Measurements from ENCODE around the gene ARMC3.

- no peak for TF ChIP-seq ZNF274 (IDR thresholded peaks at IDR 0.05; ENCODE audit: low read depth, low read length)
- no peak for TF ChIP-seq YY1 (IDR thresholded peaks at IDR 0.05; ENCODE audit: insufficient read depth, insufficient read length)
- no peak for TF ChIP-seq SUZ12 (IDR thresholded peaks at IDR 0.05; ENCODE audit: extremely low read depth, insufficient read depth, insufficient read length)
Measured at GRCh38 chr10:22927661-22928403, at the start of gene ARMC3.

Measured in NT2/D1 (cell line).